Measurements from ENCODE around the gene PFKL.
"Not testable (repeated sequence)": the region's sequence is repeated elsewhere in the genome, so short reads cannot be mapped to it uniquely, and the experiment has no call there.

The PFKL gene

GRCh38 chr21:44349416-44349846, 49.6 kb downstream of the PFKL start:
- no peak for DNase-seq

GRCh38 chr21:44349847-44350772, 50.3 kb downstream of the PFKL start:
- no peak for DNase-seq

- DNase-seq = no peak
These were observed 51.1 kb downstream of the PFKL start for GRCh38 chr21:44350773-44351481.

- no peak for DNase-seq
These were observed 51.8 kb downstream of the PFKL start for GRCh38 chr21:44351535-44352252.

GRCh38 chr21:44352253-44352860, 52.5 kb downstream of the PFKL start:
- no peak for DNase-seq

GRCh38 chr21:44353191-44353970, 53.5 kb downstream of the PFKL start, which contains the start of gene TRPM2:
TSS of gene TRPM2 (plus strand) at chr21:44353621. CDS start at chr21:44353701, 80 bp downstream.
- no peak for DNase-seq

- DNase-seq = no peak
These were observed 54.1 kb downstream of the PFKL start for GRCh38 chr21:44354001-44354405.

- DNase-seq = no peak
These were observed 55.2 kb downstream of the PFKL start for GRCh38 chr21:44354775-44355771.

- DNase-seq = no peak
These were observed 56.3 kb downstream of the PFKL start for GRCh38 chr21:44356160-44356559.

GRCh38 chr21:44356636-44357035, 56.8 kb downstream of the PFKL start:
- DNase-seq = no peak

- no peak for DNase-seq
These were observed 57.4 kb downstream of the PFKL start for GRCh38 chr21:44357064-44357837.

- no peak for DNase-seq
These were observed 59.5 kb downstream of the PFKL start for GRCh38 chr21:44359396-44359795.

- DNase-seq = no peak
These were observed 60.3 kb downstream of the PFKL start for GRCh38 chr21:44360159-44360558.

- not testable (repeated sequence) for DNase-seq
These were observed 62.0 kb downstream of the PFKL start for GRCh38 chr21:44361903-44362302.

- DNase-seq = no peak
These were observed 63.4 kb downstream of the PFKL start for GRCh38 chr21:44363278-44363677.

GRCh38 chr21:44364151-44365053, 64.5 kb downstream of the PFKL start:
- DNase-seq = no peak

GRCh38 chr21:44365251-44365966, 65.6 kb downstream of the PFKL start:
- DNase-seq = no peak

Measured in activated gamma-delta T cell (primary cell).